Fibroblast of skin of scalp (primary cell): ENCODE data around the gene HOXA1.
"Not testable (repeated sequence)": the region's sequence is repeated elsewhere in the genome, so short reads cannot be mapped to it uniquely, and the experiment has no call there.

Experiments
- DNase-seq: peaks from one replicate; pipeline ENCODE4 v3.0.0-alpha.2; 2013

HOXA1 gene

DNA sequence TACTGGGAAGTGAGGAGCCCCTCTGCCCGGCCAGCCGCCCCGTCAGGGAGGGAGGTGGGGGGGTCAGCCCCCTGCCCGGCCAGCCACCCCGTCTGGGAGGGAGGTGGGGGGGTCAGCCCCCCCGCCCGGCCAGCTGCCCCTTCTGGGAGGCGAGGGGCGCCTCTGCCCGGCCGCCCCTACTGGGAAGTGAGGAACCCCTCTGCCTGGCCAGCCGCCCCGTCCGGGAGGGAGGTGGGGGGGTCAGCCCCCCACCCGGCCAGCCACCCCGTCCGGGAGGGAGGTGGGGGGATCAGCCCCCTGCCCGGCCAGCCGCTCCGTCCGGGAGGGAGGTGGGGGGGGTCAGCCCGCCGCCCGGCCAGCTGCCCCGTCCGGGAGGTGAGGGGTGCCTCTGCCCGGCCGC is 50.7 kb downstream of the HOXA1 start:
- not testable (repeated sequence) for DNase-seq
